Cardiac septum (tissue), 1 donor: Measurements from ENCODE around the gene DSCAML1. TPM values are rescaled to one million over a fixed set of nuclear protein-coding genes. Genes with fewer than 3 reads are reported as not detected.

ENCODE experiments used
- DNase-seq: peaks from one replicate; pipeline ENCODE4 v3.0.0-alpha.2; 2020; ENCODE audit warnings: low spot score
- intact Hi-C: fragments of 100-400 bp; cut with DNase I; formaldehyde crosslinking; loops from one replicate; pipeline ENCODE4 v1.14.0; 2022
- total RNA-seq: library from RNA; stranded (reverse); fragmentation: NEBNext Ultra II Directional; extraction: Animal tissue kit (Norgen Biotek cat#: 25700); gene quantifications from one replicate; pipeline ENCODE4 v1.2.1, GENCODE V29; 2021
- donor health status: DM: no; HTN: no; CAD: no.

The DSCAML1 gene
- total RNA-seq, 1 donor from 2014 or later: 1.2 TPM

- intact Hi-C loops: no loop called here
- DNase-seq: no peak
Observed at GRCh38 chr11:117686711-117687110, 110.3 kb downstream of the DSCAML1 start.

- no peak for DNase-seq
- intact Hi-C loops: no loop called here
Observed at GRCh38 chr11:117685566-117685965, 111.5 kb downstream of the DSCAML1 start.

- DNase-seq: no peak
Observed at GRCh38 chr11:117684731-117685130, 112.3 kb downstream of the DSCAML1 start.

GRCh38 chr11:117684111-117684510, 112.9 kb downstream of the DSCAML1 start:
- intact Hi-C loops: no loop called here
- DNase-seq: no peak

More at GRCh38 chr11:117684731-117685130, 112.3 kb downstream of the DSCAML1 start:
- intact Hi-C loops: no loop called here

GRCh38 chr11:117681438-117681837, 115.6 kb downstream of the DSCAML1 start:
- intact Hi-C loops: no loop called here
- no peak for DNase-seq

- intact Hi-C loops: no loop called here
- DNase-seq: no peak
Observed at GRCh38 chr11:117679461-117679860, 117.6 kb downstream of the DSCAML1 start.

DNA sequence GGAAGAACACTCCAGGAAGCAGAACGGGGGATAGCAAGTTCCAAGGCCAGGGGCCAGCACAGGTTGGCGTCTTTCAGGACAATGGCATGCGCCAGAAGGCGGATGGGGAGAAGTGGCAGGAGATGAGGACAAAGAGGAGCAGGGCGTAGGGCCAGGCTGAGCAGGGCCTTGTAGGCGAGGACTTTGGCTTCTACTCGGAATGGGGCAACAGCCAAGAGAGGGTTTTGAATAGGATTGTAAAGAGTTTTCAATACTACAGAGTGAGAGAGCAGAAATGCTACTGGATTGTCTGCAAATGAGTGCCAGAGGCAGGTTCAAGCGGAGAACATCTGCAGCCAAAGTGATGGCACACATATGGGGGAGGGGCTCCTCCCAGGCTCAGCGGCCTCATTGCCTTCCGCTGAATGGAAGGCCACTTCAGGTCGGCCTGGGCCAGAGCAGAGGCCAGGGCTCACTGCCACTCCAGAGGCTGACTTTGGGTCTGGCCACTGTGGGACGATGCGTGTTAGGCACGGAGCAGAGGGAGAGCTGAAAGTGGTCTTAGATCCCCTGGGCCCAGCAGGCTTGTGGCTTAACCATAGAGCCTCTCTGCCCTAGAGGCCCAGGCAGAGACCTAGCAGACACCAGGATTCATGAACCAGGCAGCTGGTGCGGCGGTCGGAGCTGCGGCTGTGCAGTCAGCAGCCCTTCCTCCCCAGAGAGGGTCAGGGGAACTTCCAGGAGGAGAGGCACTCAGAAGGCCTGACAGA, 118.2 kb downstream of the DSCAML1 start:
- DNase-seq: no peak

GRCh38 chr11:117677729-117678310, 119.2 kb downstream of the DSCAML1 start:
- intact Hi-C loops: no loop called here
- no peak for DNase-seq

More for the DNA sequence above, 118.2 kb downstream of the DSCAML1 start:
- intact Hi-C loops: no loop called here

DNA sequence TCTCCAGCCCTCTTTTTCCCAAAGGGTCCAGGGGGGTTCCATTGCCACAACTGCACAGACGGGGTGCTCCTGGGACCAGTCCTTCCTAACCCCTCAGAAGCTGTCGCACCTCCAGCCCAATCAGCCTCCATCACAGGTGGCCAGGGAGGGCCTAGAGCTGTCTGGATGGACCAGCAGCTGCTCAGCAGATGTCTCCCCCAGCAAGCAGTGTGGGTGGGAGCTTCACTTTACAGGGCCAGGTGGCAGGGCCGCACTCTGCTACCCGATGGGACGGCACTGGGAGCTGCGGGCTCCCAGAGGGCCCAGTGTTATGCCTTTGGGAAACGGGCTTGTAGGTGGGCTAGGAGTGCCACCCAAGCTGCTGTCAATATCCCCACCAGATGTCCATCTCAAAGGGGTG, 120.5 kb downstream of the DSCAML1 start:
- intact Hi-C loops: no loop called here
- no peak for DNase-seq

DNA sequence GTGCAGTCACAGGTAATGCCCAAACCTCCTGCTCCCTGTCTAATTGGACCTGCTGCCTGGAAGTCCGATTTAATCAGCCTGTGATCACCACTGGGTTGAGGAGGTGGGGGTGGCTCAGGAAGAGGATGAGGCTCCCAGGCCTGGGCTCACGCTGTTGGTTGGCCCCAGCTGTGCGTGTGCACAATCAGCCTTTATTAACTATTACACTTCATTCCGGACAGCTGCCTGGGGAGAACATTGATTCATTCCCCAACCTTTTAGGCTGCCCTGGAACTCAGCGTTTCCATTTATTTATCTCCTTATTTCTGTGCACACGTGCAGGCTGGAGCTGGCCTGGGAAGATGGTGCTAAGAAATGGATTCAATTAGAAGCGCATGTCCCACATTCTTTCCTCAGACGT, 123.4 kb downstream of the DSCAML1 start:
- intact Hi-C loops: no loop called here
- DNase-seq: no peak

GRCh38 chr11:117671370-117671769, 125.6 kb downstream of the DSCAML1 start:
- intact Hi-C loops: no loop called here
- DNase-seq: no peak

DNA sequence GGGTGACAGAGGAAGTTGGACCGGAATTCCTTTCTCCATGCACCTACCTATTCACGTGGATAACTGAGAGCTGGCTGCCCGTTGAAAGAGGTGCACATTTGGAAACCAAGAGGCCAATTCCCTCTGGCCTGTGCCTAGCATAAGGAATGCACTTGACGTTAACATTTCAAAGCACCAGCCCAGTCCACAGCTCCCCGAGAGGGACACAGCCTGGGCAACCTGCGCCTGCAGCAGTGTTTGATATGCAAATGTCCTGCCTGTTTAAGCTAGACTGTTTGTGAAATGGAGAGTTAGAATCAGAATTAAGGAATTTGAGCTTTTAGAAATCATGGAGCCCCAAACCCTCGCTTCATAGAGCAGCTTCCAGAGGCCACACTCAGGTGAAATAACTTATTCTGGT, 126.1 kb downstream of the DSCAML1 start:
- DNase-seq: no peak
- intact Hi-C loops: no loop called here

- intact Hi-C loops: no loop called here
- DNase-seq: no peak
Observed at GRCh38 chr11:117670443-117670842, 126.6 kb downstream of the DSCAML1 start.

DNA sequence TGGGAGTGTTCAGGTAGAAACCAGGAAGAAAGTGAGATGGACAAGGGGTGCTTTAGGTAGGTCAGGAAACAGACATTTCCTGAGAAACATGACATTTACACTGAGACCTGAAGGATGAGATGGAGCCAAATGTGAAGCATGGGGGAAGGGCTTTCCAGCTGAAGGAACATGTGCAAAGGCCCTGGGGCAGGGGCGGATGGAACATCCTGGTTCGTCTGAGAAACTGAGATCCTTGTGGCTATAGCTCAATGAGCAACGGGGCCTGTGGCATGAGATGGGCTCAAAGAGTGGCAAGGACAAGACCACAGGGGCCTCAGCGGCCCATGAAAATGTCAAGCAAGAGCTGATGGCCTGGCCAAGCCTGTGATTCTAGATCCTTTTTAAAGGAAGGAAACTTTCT, 127.4 kb downstream of the DSCAML1 start:
- intact Hi-C loops: no loop called here
- no peak for DNase-seq

DNA sequence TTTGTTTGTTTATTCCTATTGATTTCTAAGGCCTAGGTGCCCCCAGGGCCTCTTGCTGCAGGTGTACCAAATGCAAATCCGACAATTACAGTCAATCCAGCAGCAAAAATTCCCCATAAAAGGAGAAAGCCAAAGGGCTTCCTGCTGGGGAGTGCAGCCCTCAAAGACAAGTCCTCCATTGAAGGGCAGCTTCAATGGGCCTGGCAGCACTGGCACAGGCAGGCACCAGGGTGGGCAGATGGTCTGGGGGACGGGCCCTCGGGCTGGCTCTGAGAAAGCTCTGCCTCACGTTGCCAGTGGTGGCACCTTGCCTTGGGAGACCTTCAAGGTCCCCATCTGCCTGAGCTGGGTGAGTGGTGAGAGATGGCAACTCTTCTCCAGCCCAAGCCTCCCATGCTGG, 128.0 kb downstream of the DSCAML1 start:
- intact Hi-C loops: no loop called here
- DNase-seq: no peak

DNA sequence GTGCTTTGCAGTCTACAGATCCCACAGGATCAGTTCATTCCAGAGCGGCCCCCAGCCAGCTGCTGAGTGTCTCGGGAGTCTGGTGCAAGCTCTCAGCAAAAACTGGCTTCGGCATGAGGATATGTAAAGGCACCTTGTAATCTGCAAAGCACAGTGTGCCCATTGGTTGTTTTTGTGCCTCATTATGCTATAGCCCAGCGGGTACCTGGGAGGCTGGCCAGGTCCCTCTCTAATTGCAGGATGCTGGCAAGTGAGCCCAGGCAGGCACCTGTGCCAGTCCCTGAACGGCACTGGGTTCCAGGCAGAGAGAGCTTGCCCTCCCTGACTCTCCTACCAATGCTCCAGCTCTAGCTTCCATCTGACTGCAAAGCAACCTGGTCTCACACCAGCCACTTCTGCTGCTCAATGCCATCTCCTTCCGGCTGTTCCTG, 128.7 kb downstream of the DSCAML1 start:
- DNase-seq: no peak
- intact Hi-C loops: no loop called here

- intact Hi-C loops: no loop called here
- no peak for DNase-seq
Observed at GRCh38 chr11:117664897-117665296, 132.1 kb downstream of the DSCAML1 start.

DNA sequence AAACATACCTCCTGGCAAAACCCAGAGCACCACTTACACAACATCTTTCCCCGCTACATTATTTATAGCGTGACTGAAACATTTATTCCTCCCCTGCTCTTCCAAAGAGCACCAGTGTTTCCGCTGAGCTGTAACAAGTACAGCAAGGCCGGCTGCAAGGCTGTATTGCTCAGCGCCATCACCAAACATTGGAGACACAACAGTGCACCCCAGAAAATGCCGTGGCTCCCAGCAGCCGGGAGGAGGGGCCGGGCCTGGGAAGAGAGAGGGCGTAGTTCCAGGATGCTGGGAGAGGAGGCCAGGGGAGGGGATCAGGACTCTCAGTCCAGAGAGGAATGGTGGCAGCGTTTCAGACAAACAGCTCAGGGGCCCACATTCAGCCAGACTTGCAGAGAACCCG, 133.2 kb downstream of the DSCAML1 start:
- DNase-seq: no peak
- intact Hi-C loops: no loop called here

DNA sequence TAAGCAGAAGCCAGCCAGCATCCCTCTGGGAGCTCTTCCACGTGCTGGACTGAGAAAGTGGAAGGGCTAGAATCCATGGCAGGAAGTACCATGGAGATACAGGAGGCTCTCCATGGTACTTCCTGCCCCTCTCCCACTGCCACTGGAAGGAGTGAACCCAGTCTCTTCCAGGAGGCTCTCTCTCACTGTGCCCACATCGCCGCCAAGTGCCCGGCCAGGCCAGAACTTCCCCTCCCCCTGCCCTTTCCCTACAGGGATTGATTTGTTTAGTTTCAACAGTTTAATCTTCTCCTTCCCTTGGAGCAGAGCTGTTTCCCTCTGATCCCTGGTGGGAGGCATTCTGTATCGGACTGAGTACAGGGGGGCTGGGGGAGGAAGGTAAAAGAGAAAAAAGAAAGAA, 133.6 kb downstream of the DSCAML1 start:
- intact Hi-C loops: no loop called here
- no peak for DNase-seq

- DNase-seq: no peak
- intact Hi-C loops: no loop called here
Observed at GRCh38 chr11:117662671-117663269, 134.2 kb downstream of the DSCAML1 start.

DNA sequence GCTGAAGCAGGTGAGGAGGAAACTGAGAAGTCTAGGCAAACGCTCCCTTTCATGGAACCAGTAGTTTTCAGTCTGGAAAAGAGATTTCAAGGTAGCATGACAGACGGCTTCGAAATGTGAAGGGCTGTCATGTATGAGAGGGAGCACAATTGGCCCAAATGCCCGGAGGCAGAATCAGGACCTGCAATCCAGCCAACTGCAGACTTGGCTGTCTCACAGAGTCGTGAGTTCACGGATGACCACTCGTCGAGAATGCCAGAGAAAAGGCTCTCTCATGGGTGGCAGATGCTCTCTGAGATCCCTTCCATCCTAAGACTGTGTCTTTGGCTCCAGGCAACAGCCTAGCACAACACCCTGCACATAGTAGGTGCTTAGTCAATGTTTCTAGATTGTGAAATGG, 134.8 kb downstream of the DSCAML1 start:
- intact Hi-C loops: no loop called here
- DNase-seq: no peak
